ENCODE results near the gene EGF.

The EGF gene

GRCh38 chr4:109976189-109976588 is 63.5 kb downstream of the EGF start:
- Histone ChIP-seq H3K27me3 (ENCODE audit: insufficient read depth, poor library complexity, severe bottlenecking) (no peaks in the 10 kb centered on the region), H3K27ac (replicated peaks) (no peak overlapping the region), H3K4me3 (replicated peaks; ENCODE audit: insufficient read depth, low read length) (no peak overlapping the region)
- TF ChIP-seq, protein P1, sequence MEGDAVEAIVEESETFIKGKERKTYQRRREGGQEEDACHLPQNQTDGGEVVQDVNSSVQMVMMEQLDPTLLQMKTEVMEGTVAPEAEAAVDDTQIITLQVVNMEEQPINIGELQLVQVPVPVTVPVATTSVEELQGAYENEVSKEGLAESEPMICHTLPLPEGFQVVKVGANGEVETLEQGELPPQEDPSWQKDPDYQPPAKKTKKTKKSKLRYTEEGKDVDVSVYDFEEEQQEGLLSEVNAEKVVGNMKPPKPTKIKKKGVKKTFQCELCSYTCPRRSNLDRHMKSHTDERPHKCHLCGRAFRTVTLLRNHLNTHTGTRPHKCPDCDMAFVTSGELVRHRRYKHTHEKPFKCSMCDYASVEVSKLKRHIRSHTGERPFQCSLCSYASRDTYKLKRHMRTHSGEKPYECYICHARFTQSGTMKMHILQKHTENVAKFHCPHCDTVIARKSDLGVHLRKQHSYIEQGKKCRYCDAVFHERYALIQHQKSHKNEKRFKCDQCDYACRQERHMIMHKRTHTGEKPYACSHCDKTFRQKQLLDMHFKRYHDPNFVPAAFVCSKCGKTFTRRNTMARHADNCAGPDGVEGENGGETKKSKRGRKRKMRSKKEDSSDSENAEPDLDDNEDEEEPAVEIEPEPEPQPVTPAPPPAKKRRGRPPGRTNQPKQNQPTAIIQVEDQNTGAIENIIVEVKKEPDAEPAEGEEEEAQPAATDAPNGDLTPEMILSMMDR (IDR thresholded peaks at IDR 0.05; ENCODE audit: insufficient read depth, low read length), result no peak
- TF ChIP-seq GABPA (IDR thresholded peaks at IDR 0.05; ENCODE audit: low read depth) (no peak), SPI1 (IDR thresholded peaks at IDR 0.05; ENCODE audit: borderline replicate concordance, low read depth) (no peak), POLR2AphosphoS5 (IDR thresholded peaks at IDR 0.05; ENCODE audit: low read depth) (no peak)
- TF ChIP-seq, protein P2, sequence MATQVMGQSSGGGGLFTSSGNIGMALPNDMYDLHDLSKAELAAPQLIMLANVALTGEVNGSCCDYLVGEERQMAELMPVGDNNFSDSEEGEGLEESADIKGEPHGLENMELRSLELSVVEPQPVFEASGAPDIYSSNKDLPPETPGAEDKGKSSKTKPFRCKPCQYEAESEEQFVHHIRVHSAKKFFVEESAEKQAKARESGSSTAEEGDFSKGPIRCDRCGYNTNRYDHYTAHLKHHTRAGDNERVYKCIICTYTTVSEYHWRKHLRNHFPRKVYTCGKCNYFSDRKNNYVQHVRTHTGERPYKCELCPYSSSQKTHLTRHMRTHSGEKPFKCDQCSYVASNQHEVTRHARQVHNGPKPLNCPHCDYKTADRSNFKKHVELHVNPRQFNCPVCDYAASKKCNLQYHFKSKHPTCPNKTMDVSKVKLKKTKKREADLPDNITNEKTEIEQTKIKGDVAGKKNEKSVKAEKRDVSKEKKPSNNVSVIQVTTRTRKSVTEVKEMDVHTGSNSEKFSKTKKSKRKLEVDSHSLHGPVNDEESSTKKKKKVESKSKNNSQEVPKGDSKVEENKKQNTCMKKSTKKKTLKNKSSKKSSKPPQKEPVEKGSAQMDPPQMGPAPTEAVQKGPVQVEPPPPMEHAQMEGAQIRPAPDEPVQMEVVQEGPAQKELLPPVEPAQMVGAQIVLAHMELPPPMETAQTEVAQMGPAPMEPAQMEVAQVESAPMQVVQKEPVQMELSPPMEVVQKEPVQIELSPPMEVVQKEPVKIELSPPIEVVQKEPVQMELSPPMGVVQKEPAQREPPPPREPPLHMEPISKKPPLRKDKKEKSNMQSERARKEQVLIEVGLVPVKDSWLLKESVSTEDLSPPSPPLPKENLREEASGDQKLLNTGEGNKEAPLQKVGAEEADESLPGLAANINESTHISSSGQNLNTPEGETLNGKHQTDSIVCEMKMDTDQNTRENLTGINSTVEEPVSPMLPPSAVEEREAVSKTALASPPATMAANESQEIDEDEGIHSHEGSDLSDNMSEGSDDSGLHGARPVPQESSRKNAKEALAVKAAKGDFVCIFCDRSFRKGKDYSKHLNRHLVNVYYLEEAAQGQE (IDR thresholded peaks at IDR 0.05; ENCODE audit: insufficient replicate concordance, low read depth), result no peak
- no peak for DNase-seq (ENCODE audit: low read depth in 1 of 2, low spot score in 1 of 2)

GRCh38 chr4:109977854-109978501 is 65.3 kb downstream of the EGF start:
- no peak overlapping the region for H3K4me3 ChIP-seq (replicated peaks; ENCODE audit: insufficient read depth, low read length)
- DNase-seq (ENCODE audit: low read depth in 1 of 2, low spot score in 1 of 2), result no peak
- H3K27me3 ChIP-seq (ENCODE audit: insufficient read depth, poor library complexity, severe bottlenecking), result no peaks in the 10 kb centered on the region
- TF ChIP-seq, protein P1 (IDR thresholded peaks at IDR 0.05; ENCODE audit: insufficient read depth, low read length), result peak; percentile 47
- no peak for TF ChIP-seq POLR2AphosphoS5 (IDR thresholded peaks at IDR 0.05; ENCODE audit: low read depth)
- no peak for TF ChIP-seq SPI1 (IDR thresholded peaks at IDR 0.05; ENCODE audit: borderline replicate concordance, low read depth)
- TF ChIP-seq, protein P2 (IDR thresholded peaks at IDR 0.05; ENCODE audit: insufficient replicate concordance, low read depth), result no peak
- TF ChIP-seq GABPA (IDR thresholded peaks at IDR 0.05; ENCODE audit: low read depth), result no peak
- H3K27ac ChIP-seq (replicated peaks), result no peak overlapping the region

GRCh38 chr4:109978704-109979454 is 66.2 kb downstream of the EGF start:
- Histone ChIP-seq H3K27me3 (ENCODE audit: insufficient read depth, poor library complexity, severe bottlenecking) (no peaks in the 10 kb centered on the region), H3K27ac (replicated peaks) (no peak overlapping the region), H3K4me3 (replicated peaks; ENCODE audit: insufficient read depth, low read length) (no peak overlapping the region)
- no peak for DNase-seq (ENCODE audit: low read depth in 1 of 2, low spot score in 1 of 2)
- TF ChIP-seq, protein P2 (IDR thresholded peaks at IDR 0.05; ENCODE audit: insufficient replicate concordance, low read depth), result no peak

Data from HL-60 (cell line).